ENCODE data around the gene HES7. TPM values are rescaled to one million over a fixed set of nuclear protein-coding genes. Genes with fewer than 3 reads are reported as not detected.

HES7 gene
- total RNA-seq, 1 experiment from 2014 or later, result 0.61 TPM

DNA sequence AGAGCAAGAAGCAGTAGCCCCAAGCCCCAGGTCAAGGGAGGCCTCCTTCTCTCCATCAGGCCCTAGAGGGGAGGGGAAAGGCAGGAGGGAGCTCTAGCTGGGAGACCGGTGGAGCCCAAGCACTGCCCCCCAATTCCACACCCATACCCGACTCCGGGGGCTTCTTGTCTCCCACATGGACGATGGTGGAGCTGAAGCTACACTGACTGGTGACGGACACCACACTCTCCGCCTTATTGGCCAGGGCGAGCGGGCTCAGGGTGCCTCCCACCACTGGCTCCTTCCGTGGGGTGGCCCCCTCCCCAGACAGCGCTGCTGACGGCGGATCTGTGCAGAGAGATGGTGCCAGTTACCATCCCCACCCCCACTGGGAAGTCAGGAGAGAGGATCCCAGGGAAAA lies 21.9 kb upstream of the HES7 start:
- CTCF ChIA-PET, result no interaction called here
- DNase-seq (ENCODE audit: low read depth, low spot score), result no peak

DNA sequence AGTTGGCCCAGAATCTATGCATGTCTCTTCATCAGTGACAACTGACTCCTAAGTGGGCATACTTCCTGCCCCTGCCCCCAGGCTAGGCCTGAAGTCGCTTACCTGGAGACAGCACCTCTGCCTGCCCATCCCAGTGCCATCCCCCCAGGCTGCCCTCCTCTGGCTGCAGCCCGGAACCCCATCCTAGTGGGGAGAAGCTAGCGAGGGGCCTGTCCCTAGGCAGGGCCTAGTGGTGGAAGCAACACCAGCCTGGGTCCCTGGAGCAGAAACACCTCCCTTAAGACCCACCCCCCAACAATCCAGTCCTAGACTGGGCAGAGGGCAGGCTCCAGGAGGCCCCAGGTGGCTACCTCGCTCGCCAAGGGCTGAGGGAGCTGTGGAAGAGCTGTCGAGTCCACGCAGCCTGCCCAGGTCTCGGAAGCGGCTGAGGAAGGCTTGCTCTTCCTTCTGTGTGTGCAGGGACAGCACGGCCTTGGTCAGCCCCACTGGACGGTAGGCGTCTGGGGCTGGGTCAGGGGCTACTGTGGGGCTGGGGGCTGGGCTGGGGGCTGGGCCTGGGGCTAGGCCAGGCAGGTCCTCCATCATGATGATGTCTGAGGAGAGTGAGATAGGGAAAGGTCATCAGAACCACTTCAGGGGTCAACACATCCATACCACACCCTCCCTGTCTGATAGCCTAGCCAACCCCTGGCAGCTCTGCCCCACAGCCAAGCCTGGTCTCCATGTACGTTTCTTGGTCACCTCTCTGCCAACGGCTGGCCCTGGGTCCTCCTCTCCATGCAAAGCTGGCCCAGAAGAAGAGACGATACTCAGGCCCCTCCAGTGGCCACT lies 20.7 kb upstream of the HES7 start:
- ChIA-PET RAD21 (ENCODE audit: low non-redundant PET in 1 of 2, low total read pairs in 2 of 2, uncharacterized antibody in 2 of 2, unreplicated experiment in 2 of 2) (no interaction called here), CTCF (no interaction called here), POLR2A (interaction anchor here (0.6 kb wide), 1 partner anchor 8 kb away, joined by 3 read pairs; no protein-coding TSS in a partner anchor)
- no peak overlapping the region for H3K27ac ChIP-seq (ENCODE audit: low read depth, low read length)
- no peaks in the 10 kb centered on the region for H3K9me3 ChIP-seq (ENCODE audit: control insufficient read depth in 1 of 2, insufficient read depth in 1 of 2, low read depth in 1 of 2, low read length in 2 of 2)
- H3K4me3 ChIP-seq (replicated peaks in 1 of 2; ENCODE audit: low read depth in 1 of 2, low read length in 2 of 2), result no peak overlapping the region
- intact Hi-C loops (cut with micrococcal nuclease), result no loop called here
- peaks cover 5 to 16% of the 10 kb centered on the region in 2 experiments for H3K4me1 ChIP-seq (ENCODE audit: control insufficient read depth in 1 of 2, insufficient read depth in 2 of 2, low read length in 2 of 2)
- no peak for DNase-seq (ENCODE audit: low read depth, low spot score)
- no peak overlapping the region for H3K9ac ChIP-seq (ENCODE audit: low read length)
- no peak overlapping the region for H3K4me2 ChIP-seq (ENCODE audit: low read length)
- H3K79me2 ChIP-seq (ENCODE audit: insufficient read depth, low read length), result peaks cover under 1% of the 10 kb centered on the region; the same call in 1 of the 2 replicates
- no peaks in the 10 kb centered on the region for H3K9me2 ChIP-seq (ENCODE audit: insufficient read depth)
- 0 out of 2 replicates have a peak, but pooled peaks cover 3% of the 10 kb centered on the region for H4K20me1 ChIP-seq (ENCODE audit: insufficient read depth)
- no TSS peak for BruUV-seq (replicated peaks)
- no peak overlapping the region for H2AFZ ChIP-seq (ENCODE audit: low read depth, low read length, poor library complexity, severe bottlenecking)
- no peak for ATAC-seq
- H3K27me3 ChIP-seq (ENCODE audit: insufficient read depth, low read length), result no peaks in the 10 kb centered on the region
- peaks cover 44 to 73% of the 10 kb centered on the region in 2 experiments for H3K36me3 ChIP-seq (ENCODE audit: control insufficient read depth in 1 of 2, insufficient read depth in 2 of 2, low read length in 2 of 2)
- TF ChIP-seq ATF3 (IDR thresholded peaks at IDR 0.05) (no peak), EZH2phosphoT487 (IDR thresholded peaks at IDR 0.05; ENCODE audit: borderline replicate concordance) (no peak), TCF7L2 (IDR thresholded peaks at IDR 0.05; ENCODE audit: borderline replicate concordance, extremely low read depth, insufficient read depth, insufficient read length) (no peak), JUND (IDR thresholded peaks at IDR 0.05) (no peak), EZH2 (IDR thresholded peaks at IDR 0.05) (no peak), FOSL1 (IDR thresholded peaks at IDR 0.05; ENCODE audit: low read depth) (no peak), POLR2AphosphoS5 (IDR thresholded peaks at IDR 0.05; ENCODE audit: low read depth, low read length) (no peak), REST (IDR thresholded peaks at IDR 0.05; ENCODE audit: low read depth) (no peak), ZBTB33 (IDR thresholded peaks at IDR 0.05; ENCODE audit: extremely low read depth, insufficient replicate concordance, low read length) (no peak), ZNF274 (IDR thresholded peaks at IDR 0.05; ENCODE audit: low read depth, low read length) (no peak), ZFX (IDR thresholded peaks at IDR 0.05) (no peak), SRF (IDR thresholded peaks at IDR 0.05; ENCODE audit: low read depth) (no peak)

More for the DNA sequence above, 21.9 kb upstream of the HES7 start:
- H3K4me2 ChIP-seq (ENCODE audit: low read length), result no peak overlapping the region
- no TSS peak for BruUV-seq (replicated peaks)
- no peak for ATAC-seq
- no peaks in the 10 kb centered on the region for H4K20me1 ChIP-seq (ENCODE audit: insufficient read depth)
- intact Hi-C loops (cut with micrococcal nuclease), result no loop called here
- H3K4me3 ChIP-seq (replicated peaks in 1 of 2; ENCODE audit: low read depth in 1 of 2, low read length in 2 of 2), result no peak overlapping the region
- ChIA-PET RAD21 (ENCODE audit: low non-redundant PET in 1 of 2, low total read pairs in 2 of 2, uncharacterized antibody in 2 of 2, unreplicated experiment in 2 of 2) (no interaction called here), POLR2A (interaction anchor here (0.7 kb wide), 1 partner anchor 742 kb away, joined by 4 read pairs; no protein-coding TSS in a partner anchor)
- no peak overlapping the region for H3K9ac ChIP-seq (ENCODE audit: low read length)
- no peaks in the 10 kb centered on the region for H3K9me2 ChIP-seq (ENCODE audit: insufficient read depth)
- H3K9me3 ChIP-seq (ENCODE audit: control insufficient read depth in 1 of 2, insufficient read depth in 1 of 2, low read depth in 1 of 2, low read length in 2 of 2), result no peaks in the 10 kb centered on the region
- H3K36me3 ChIP-seq (ENCODE audit: control insufficient read depth in 1 of 2, insufficient read depth in 2 of 2, low read length in 2 of 2), result peaks cover 49 to 78% of the 10 kb centered on the region in 2 experiments
- peaks cover 13% of the 10 kb centered on the region for H3K79me2 ChIP-seq (ENCODE audit: insufficient read depth, low read length)
- no peaks in the 10 kb centered on the region for H3K27me3 ChIP-seq (ENCODE audit: insufficient read depth, low read length)
- H2AFZ ChIP-seq (ENCODE audit: low read depth, low read length, poor library complexity, severe bottlenecking), result no peak overlapping the region
- peaks cover 4 to 8% of the 10 kb centered on the region in 2 experiments for H3K4me1 ChIP-seq (ENCODE audit: control insufficient read depth in 1 of 2, insufficient read depth in 2 of 2, low read length in 2 of 2)
- no peak for TF ChIP-seq JUND (IDR thresholded peaks at IDR 0.05)
- H3K27ac ChIP-seq (ENCODE audit: low read depth, low read length), result no peak overlapping the region
